ENCODE results near the gene RAVER1.

RAVER1 gene

GRCh38 chr19:10309423-10309822 lies 23.9 kb downstream of the RAVER1 start, which contains the start of gene ZGLP1 (continued):
- TF ChIP-seq ZNF488 (tag by site-specific recombination; IDR thresholded peaks at IDR 0.05) (no peak), ZNF112 (tag by site-specific recombination; IDR thresholded peaks at IDR 0.05) (no peak), ZSCAN30 (tag by site-specific recombination; IDR thresholded peaks at IDR 0.05) (no peak), KLF9 (tag by site-specific recombination; IDR thresholded peaks at IDR 0.05; ENCODE audit: low read depth) (no peak), KLF8 (tag by site-specific recombination; IDR thresholded peaks at IDR 0.05) (no peak), ZNF449 (tag by site-specific recombination; IDR thresholded peaks at IDR 0.05) (no peak), ZNF501 (tag by site-specific recombination; IDR thresholded peaks at IDR 0.05) (no peak), GLIS1 (tag by site-specific recombination; IDR thresholded peaks at IDR 0.05) (no peak), ZSCAN18 (tag by site-specific recombination; IDR thresholded peaks at IDR 0.05) (no peak), ZNF658 (tag by site-specific recombination; IDR thresholded peaks at IDR 0.05) (no peak)

- H3K27ac ChIP-seq (ENCODE audit: extremely low read depth, low read depth, low read length): no peak overlapping the region
- POLR2A ChIA-PET: no interaction called here
- H3K36me3 ChIP-seq (ENCODE audit: control insufficient read depth in 2 of 2, insufficient read depth in 1 of 2, low read length in 2 of 2): peaks cover 0 to 50% of the 10 kb centered on the region in 2 experiments; a peak in 2 of 3 replicates
- no peaks in the 10 kb centered on the region for H3K4me1 ChIP-seq (ENCODE audit: control insufficient read depth, insufficient read depth, low read length)
- CTCF ChIA-PET: interaction anchor here (1.0 to 1.9 kb wide), 2 partner anchors 17 to 79 kb away, joined by 3 to 4 read pairs; partner anchors contain the start of gene ICAM5
- no peaks in the 10 kb centered on the region for H3K9me3 ChIP-seq (ENCODE audit: control insufficient read depth, insufficient read depth, low read depth, low read length)
- TF ChIP-seq ZNF362 (tag by site-specific recombination; IDR thresholded peaks at IDR 0.05) (no peak), ZNF148 (tag by site-specific recombination; IDR thresholded peaks at IDR 0.05; ENCODE audit: borderline replicate concordance) (no peak), ZNF76 (tag by site-specific recombination; IDR thresholded peaks at IDR 0.05; ENCODE audit: borderline replicate concordance, low read depth) (no peak), ZNF626 (tag by site-specific recombination; IDR thresholded peaks at IDR 0.05) (no peak), ZIC2 (tag by site-specific recombination; IDR thresholded peaks at IDR 0.05) (no peak)
- H3K4me3 ChIP-seq (ENCODE audit: low read depth, low read length): no peak overlapping the region
These were observed 27.0 kb downstream of the RAVER1 start for GRCh38 chr19:10306327-10306726.

Data from HEK293 (cell line).